GM12892 (cell line): ENCODE results near the gene PLEKHG5.

Experiments used
- DNase-seq: peaks from one replicate; pipeline ENCODE4 v3.0.0; 2011; ENCODE audit not compliant: insufficient read length
- FAIRE-seq: peaks from 2 replicates; lab custom pipeline; 2011; peaks lifted over from hg19 to GRCh38; lab: Jason Lieb, UNC
- POLR2A ChIP-seq: IDR thresholded peaks from 2 replicates; pipeline ENCODE4 v1.6.1; 2011; ENCODE audit warnings: low read depth, low read length, control low read depth
- POLR2AphosphoS5 ChIP-seq: IDR thresholded peaks from 2 replicates; pipeline ENCODE4 v1.6.1; 2011; ENCODE audit warnings: low read depth, low read length, control low read depth
- TAF1 ChIP-seq: IDR thresholded peaks from 2 replicates; pipeline ENCODE4 v1.6.1; 2011; ENCODE audit warnings: low read depth, mild to moderate bottlenecking, control low read depth, low read length, borderline replicate concordance

The PLEKHG5 gene

GRCh38 chr1:6483761-6484117, 7.7 kb downstream of the PLEKHG5 start:
- TF ChIP-seq POLR2AphosphoS5 (no peak), POLR2A (no peak), TAF1 (no peak)
- FAIRE-seq = no peak
- DNase-seq = no peak

DNA sequence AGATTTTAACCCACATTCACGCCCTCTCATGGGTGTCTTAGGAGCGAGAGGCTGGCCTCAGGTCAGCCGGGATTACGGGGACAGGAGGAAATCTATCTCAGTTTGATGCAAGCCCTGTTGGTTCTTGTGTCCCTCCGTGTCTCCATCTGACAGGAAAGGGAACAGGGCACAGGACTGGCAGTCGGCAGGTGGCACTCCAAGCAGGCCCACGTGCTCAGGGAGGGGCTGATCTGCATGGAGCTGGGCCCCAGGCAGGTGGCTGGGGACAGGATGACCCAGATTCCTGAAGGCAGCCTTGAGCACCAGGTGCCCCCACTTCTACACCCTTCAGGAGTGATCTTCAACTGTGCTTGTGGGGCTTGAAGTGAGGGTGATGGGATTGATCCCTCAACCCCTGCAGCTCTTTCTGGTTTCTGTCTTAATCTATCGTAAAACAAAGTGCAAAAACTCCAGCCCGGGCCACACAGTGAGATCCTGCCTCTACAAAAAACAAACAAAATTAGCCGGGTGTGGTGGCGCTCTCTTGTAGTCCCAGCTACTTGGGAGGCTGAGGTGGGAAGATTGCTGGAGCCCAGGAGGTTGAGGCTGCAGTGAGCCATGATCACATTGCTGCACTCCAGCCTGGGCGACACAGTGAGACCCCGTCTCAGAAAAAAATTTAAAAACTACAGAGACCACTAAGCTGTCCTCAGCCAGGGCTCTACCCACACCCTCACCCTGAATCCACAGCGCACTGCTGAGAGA, 8.3 kb downstream of the PLEKHG5 start:
- TF ChIP-seq TAF1 = no peak
- no peak for TF ChIP-seq POLR2AphosphoS5
- TF ChIP-seq POLR2A = no peak
- FAIRE-seq (no peak), DNase-seq (no peak)

- no peak for TF ChIP-seq POLR2A
- TF ChIP-seq POLR2AphosphoS5 = no peak
- no peak for TF ChIP-seq TAF1
- FAIRE-seq (no peak), DNase-seq (no peak)
Observed at GRCh38 chr1:6481820-6482219, 9.6 kb downstream of the PLEKHG5 start.

DNA sequence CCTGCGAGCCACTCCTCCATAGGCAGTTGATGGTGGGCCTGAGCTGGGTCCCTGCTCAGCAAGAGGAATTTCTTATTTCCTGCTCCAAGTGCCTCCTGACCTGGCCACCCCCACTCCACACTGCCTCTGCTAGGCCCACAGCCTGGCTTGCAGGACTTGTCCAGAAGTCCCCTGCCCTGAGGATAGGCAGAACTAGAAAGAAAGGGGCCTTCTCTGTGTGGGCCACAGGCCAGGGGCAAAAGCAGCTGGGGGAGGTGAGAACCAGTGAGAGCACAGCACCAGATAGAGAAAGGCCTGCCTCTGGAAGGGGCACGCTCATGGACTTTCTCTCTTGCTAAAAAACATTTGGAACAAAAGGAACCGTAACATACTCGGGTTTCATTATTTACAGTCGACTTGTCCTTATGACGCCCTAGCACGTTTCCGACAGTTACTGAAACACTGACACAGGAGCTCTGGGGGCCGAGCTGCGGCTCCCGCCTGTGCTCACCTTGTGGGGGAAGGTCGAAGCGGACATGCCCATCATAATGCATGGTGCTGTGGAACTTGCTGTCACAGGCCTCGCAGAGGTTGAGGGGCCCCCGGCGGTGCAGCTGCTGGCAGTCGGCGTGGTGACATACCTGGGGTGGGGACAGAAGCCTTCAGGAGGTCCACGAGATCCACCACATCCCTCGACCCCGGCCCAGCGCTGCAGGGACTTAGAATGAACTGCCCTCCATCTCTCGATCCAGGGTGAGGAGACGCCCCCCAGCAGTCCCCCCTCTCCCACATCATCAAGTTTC, 14.2 kb downstream of the PLEKHG5 start:
- DNase-seq (no peak), FAIRE-seq (no peak)
- no peak for TF ChIP-seq POLR2AphosphoS5
- no peak for TF ChIP-seq TAF1
- TF ChIP-seq POLR2A = no peak

- DNase-seq (no peak), FAIRE-seq (no peak)
- no peak for TF ChIP-seq POLR2A
- TF ChIP-seq TAF1 = no peak
- TF ChIP-seq POLR2AphosphoS5 = no peak
Observed at GRCh38 chr1:6476483-6476882, 15.0 kb downstream of the PLEKHG5 start.

GRCh38 chr1:6475381-6476133, 15.9 kb downstream of the PLEKHG5 start:
- TF ChIP-seq TAF1 (no peak), POLR2AphosphoS5 (no peak), POLR2A (no peak)
- DNase-seq (peak; percentile 95), FAIRE-seq (peak; percentile 94)

DNA sequence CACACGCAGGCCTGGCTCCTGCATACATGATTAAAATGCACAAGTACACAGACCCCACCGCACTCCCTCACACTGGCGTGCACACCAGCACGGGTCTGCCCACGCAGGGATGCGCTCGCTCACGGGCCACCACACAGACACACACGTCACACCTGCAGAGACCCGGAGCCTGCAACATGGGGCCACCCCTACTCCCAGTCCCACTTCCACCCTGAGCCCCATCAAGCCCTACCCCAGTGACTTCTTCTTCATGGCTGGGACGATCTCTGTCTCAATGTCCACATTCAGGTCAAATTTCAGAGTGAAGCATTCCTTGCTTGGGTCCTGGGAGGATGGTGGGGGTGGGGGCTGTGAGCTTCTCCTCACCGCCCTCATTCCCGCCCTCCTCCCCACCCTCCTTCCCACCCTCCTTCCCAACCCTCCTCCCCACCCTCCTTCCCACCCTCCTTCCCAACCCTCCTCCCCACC, 16.6 kb downstream of the PLEKHG5 start:
- FAIRE-seq = no peak
- no peak for DNase-seq
- TF ChIP-seq POLR2AphosphoS5 = no peak
- no peak for TF ChIP-seq TAF1
- TF ChIP-seq POLR2A = no peak

DNA sequence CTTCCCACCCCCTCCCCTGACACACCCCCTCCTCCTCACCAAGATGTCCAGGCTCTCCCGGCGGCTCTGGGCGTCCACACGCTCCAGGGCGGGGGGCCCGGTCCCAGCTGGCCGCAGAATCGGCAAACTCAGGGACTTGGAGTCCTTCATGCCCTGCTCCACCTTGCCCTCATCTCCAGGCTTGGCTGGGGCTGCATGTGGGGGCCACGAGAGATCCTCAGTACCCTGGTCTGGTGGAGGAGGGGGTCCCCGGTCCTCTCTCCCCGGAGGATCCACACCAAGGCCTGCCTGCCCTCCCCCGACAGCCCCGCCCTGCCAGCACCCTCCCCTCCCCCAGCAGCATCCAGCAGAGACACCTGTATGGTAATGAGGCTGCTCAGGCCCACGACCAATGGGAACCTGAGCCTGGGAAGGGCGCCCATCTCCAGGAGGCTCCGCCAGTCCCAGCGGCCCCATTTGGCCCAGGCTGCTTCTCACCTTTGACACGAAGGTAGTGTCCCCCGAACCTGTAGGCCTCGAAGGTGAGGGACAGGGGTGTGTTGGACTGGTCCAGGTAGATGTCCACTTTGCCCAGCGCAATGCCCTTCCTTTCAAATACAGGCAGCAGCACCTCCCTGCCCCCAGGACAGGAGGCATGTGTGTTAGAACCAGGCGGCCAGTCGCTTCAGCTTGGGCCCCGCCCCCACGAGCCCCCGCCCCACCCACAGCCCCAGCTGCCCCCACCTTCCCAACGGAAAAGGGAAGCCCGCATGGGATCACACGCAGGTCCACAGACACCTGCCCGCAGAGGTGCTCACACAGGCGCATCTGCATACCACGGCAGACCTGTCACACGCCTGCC, 17.3 kb downstream of the PLEKHG5 start:
- DNase-seq = no peak
- FAIRE-seq = no peak
- TF ChIP-seq POLR2AphosphoS5 (no peak), POLR2A (no peak), TAF1 (no peak)

- DNase-seq (no peak), FAIRE-seq (no peak)
Observed at GRCh38 chr1:6473156-6473555, 18.3 kb downstream of the PLEKHG5 start.

DNA sequence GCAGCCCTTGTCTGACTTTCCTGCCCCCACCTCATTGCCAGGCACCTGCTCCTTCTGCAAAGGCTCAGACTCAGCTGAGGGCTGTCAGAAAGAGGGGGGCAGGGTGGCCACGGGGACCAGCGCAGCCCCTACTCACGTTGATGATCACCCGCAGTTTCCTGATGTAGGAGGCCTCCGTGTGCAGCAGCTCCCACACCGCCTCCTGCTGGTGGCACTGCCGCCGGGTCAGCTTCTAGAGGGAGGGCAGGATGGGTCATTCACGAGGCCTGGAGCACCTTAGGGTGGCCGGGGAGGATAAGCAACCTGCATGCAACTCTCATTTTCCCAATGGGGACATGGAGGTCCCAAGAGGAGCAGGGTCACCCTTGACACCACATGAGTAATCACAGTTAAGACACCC, 19.1 kb downstream of the PLEKHG5 start:
- DNase-seq = no peak
- TF ChIP-seq POLR2A (no peak), POLR2AphosphoS5 (no peak), TAF1 (no peak)
- no peak for FAIRE-seq

More at GRCh38 chr1:6473156-6473555, 18.3 kb downstream of the PLEKHG5 start:
- no peak for TF ChIP-seq POLR2AphosphoS5
- TF ChIP-seq POLR2A = no peak
- no peak for TF ChIP-seq TAF1

- FAIRE-seq = no peak
- TF ChIP-seq POLR2A (no peak), TAF1 (no peak), POLR2AphosphoS5 (no peak)
- DNase-seq = no peak
Observed at GRCh38 chr1:6471970-6472368, 19.5 kb downstream of the PLEKHG5 start.
